ENCODE measurements around the gene DNAJC12.

DNA sequence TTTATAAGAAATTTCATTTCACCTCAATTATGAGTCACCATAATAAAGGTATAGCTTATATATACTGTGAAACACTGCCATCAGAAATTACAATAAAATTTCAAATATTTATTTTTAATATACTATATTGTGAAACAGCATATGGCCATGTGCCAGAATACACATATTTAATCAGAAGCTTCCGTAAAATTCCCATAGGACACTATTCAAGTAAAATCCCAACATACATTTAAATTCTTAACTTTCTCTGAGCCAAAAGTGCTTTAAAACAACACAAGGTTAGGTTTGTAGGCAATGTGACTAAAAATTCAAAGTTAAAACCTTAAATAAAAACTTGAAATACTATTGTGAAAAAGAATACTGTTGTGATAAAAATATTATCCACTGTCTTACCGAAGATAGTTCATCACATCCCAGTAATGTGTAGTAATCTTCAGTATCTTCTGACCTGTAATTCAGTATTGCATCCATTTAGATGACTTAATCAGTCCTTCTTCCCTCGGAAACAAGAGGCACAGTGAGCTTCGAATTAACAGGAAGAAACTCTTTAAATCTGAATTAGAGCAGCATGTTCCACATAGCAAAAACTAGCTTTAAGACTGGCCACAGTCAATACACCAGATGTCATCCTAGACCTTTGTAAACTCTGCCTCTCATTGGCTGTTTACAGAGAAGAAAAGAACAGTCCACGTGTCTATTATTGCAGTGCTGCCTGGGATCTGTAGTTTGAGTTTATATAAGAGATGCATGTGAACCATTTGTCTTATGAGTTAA, at the start of gene DNAJC12:
- TF ChIP-seq, protein P1, sequence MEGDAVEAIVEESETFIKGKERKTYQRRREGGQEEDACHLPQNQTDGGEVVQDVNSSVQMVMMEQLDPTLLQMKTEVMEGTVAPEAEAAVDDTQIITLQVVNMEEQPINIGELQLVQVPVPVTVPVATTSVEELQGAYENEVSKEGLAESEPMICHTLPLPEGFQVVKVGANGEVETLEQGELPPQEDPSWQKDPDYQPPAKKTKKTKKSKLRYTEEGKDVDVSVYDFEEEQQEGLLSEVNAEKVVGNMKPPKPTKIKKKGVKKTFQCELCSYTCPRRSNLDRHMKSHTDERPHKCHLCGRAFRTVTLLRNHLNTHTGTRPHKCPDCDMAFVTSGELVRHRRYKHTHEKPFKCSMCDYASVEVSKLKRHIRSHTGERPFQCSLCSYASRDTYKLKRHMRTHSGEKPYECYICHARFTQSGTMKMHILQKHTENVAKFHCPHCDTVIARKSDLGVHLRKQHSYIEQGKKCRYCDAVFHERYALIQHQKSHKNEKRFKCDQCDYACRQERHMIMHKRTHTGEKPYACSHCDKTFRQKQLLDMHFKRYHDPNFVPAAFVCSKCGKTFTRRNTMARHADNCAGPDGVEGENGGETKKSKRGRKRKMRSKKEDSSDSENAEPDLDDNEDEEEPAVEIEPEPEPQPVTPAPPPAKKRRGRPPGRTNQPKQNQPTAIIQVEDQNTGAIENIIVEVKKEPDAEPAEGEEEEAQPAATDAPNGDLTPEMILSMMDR (IDR thresholded peaks at IDR 0.05; ENCODE audit: low read depth, low read length, poor library complexity, severe bottlenecking), result no peak
- no peak for TF ChIP-seq EZH2phosphoT487 (IDR thresholded peaks at IDR 0.05; ENCODE audit: borderline replicate concordance, low read length)

All from DOHH2 (cell line).